CD4-positive, alpha-beta memory T cell (primary cell): Measurements from ENCODE around the gene LENG9. TPM values are rescaled to one million over a fixed set of nuclear protein-coding genes. Genes with fewer than 3 reads are reported as not detected.
A peak's percentile ranks its signal among the peaks of the same experiment; 100 is the strongest.

Source experiments
- CTCF ChIA-PET: fragments of 350-600 bp; sonication (Branson Sonifier 250); formaldehyde crosslinking; loops from one replicate; lab custom pipeline; 2021; ENCODE audit warnings: inconsistent platforms; ENCODE audit not compliant: partially characterized antibody; lab: Charles Lee
- POLR2A ChIA-PET: fragments of 350-600 bp; sonication (Branson Sonifier 250); formaldehyde crosslinking; loops from one replicate; lab custom pipeline; 2021; ENCODE audit not compliant: partially characterized antibody; lab: Charles Lee
- DNase-seq, 5 donors: peaks; one replicate each; pipeline versions ENCODE4 v3.0.0 to v3.0.0-alpha.2; 2020 to 2022; ENCODE audit warnings: mixed read lengths in 1 of 5
- H3K27ac ChIP-seq: one replicate; pipeline ENCODE4 v1.7.0; 2013; ENCODE audit warnings: low read depth, low read length
- H3K27me3 ChIP-seq: 2 replicates; pipeline ENCODE4 v1.7.0; 2013; ENCODE audit warnings: mild to moderate bottlenecking, low read length, moderate library complexity; ENCODE audit not compliant: insufficient read depth
- H3K36me3 ChIP-seq: 2 replicates; pipeline ENCODE4 v1.7.0; 2013; ENCODE audit warnings: mild to moderate bottlenecking, low read length, moderate library complexity; ENCODE audit not compliant: insufficient read depth
- H3K4me1 ChIP-seq: 2 replicates; pipeline ENCODE4 v1.7.0; 2013; ENCODE audit warnings: mild to moderate bottlenecking, low read length, moderate library complexity; ENCODE audit not compliant: insufficient read depth
- H3K4me3 ChIP-seq, 2 donors: one replicate each; pipeline ENCODE4 v1.7.0; 2013; ENCODE audit warnings: low read length in 2 of 2, mild to moderate bottlenecking in 1 of 2
- H3K9me3 ChIP-seq, 2 donors: one replicate each; pipeline ENCODE4 v1.7.0; 2013; ENCODE audit warnings: low read length in 2 of 2, control low read depth in 1 of 2; ENCODE audit not compliant: control insufficient read depth in 1 of 2
- H3K27ac Mint-ChIP-seq, 7 donors: one replicate each; pipeline ENCODE4 v1.8.0; 2020 to 2021; ENCODE audit warnings: mixed read lengths in 7 of 7, mild to moderate bottlenecking in 6 of 7, inconsistent platforms in 3 of 7, moderate library complexity in 3 of 7
- H3K27me3 Mint-ChIP-seq, 2 donors: one replicate each; pipeline ENCODE4 v1.8.0; 2020 to 2021; ENCODE audit warnings: mixed read lengths in 2 of 2
- H3K36me3 Mint-ChIP-seq, 2 donors: one replicate each; pipeline ENCODE4 v1.8.0; 2020 to 2021; ENCODE audit warnings: mixed read lengths in 2 of 2, inconsistent platforms in 1 of 2, mild to moderate bottlenecking in 1 of 2
- H3K4me1 Mint-ChIP-seq, 4 donors: one replicate each; pipeline ENCODE4 v1.8.0; 2020 to 2021; ENCODE audit warnings: mixed read lengths in 4 of 4, mild to moderate bottlenecking in 1 of 4
- H3K4me3 Mint-ChIP-seq, 8 donors: one replicate each; pipeline ENCODE4 v1.8.0; 2020 to 2021; ENCODE audit warnings: mixed read lengths in 8 of 8, mild to moderate bottlenecking in 7 of 8, moderate library complexity in 6 of 8, inconsistent platforms in 3 of 8
- H3K9me3 Mint-ChIP-seq, 8 donors: one replicate each; pipeline ENCODE4 v1.8.0; 2020 to 2021; ENCODE audit warnings: mixed read lengths in 8 of 8, mild to moderate bottlenecking in 5 of 8, inconsistent platforms in 3 of 8, moderate library complexity in 1 of 8
- intact Hi-C: fragments of 100-400 bp; cut with micrococcal nuclease; formaldehyde crosslinking; loops from one replicate; pipeline ENCODE4 v1.15.1; 2023
- polyA plus RNA-seq, 2 donors: library from polyadenylated mRNA; unstranded; fragments of 300-500 nt; fragmentation: Illumina TruSeq; gene quantifications; one replicate each; pipeline ENCODE4 v1.2.3, GENCODE V29; 2021
- total RNA-seq, 2 experiments: library from RNA; stranded (reverse); gene quantifications; one replicate each; pipeline ENCODE4 v1.2.3, GENCODE V29; 2021

LENG9 gene
- total and polyA plus RNA-seq, 4 experiments from 2014 or later = 0.59 to 7.3 (median 7.2) TPM; not detected in 1

- Histone ChIP-seq H3K9me3 (no peaks in the 10 kb centered on the region), H3K36me3 (peaks cover 94% of the 10 kb centered on the region), H3K27me3 (no peaks in the 10 kb centered on the region), H3K27ac (no peak overlapping the region), H3K4me1 (peaks cover 23% of the 10 kb centered on the region), H3K4me3 (no peak overlapping the region)
- ChIA-PET CTCF (no interaction called here), POLR2A (interaction anchor here (1.0 kb wide), 1 partner anchor 8 kb away, joined by 4 read pairs; the partner anchor contains the start of gene LENG9)
- H3K36me3 Mint-ChIP-seq = peaks cover 61 to 78% of the 10 kb centered on the region in 2 donors
- DNase-seq = no peak
- H3K9me3 Mint-ChIP-seq = peaks cover 0 to 3% (median 0%) of the 10 kb centered on the region in 8 donors
- peak overlapping the region in 1 of 7 donors; percentile 54 for H3K27ac Mint-ChIP-seq
- H3K4me3 Mint-ChIP-seq = no peak overlapping the region
- no peaks in the 10 kb centered on the region for H3K27me3 Mint-ChIP-seq
- intact Hi-C loops = no loop called here
- peaks cover 18 to 47% (median 26%) of the 10 kb centered on the region in 4 donors for H3K4me1 Mint-ChIP-seq
Observed at GRCh38 chr19:54455786-54456422, 7.7 kb downstream of the LENG9 start.

GRCh38 chr19:54454781-54455675, 8.6 kb downstream of the LENG9 start:
- H3K27ac Mint-ChIP-seq = peak overlapping the region in 2 of 7 donors; percentile 16 to 41
- H3K4me1 ChIP-seq = peaks cover 32% of the 10 kb centered on the region
- H3K36me3 Mint-ChIP-seq = peaks cover 62 to 84% of the 10 kb centered on the region in 2 donors
- no peaks in the 10 kb centered on the region for H3K27me3 ChIP-seq
- H3K4me3 ChIP-seq = no peak overlapping the region
- peaks cover 0 to 2% (median 0%) of the 10 kb centered on the region in 8 donors for H3K9me3 Mint-ChIP-seq
- no peaks in the 10 kb centered on the region for H3K9me3 ChIP-seq
- no peak overlapping the region for H3K27ac ChIP-seq
- H3K36me3 ChIP-seq = peaks cover 92% of the 10 kb centered on the region
- POLR2A ChIA-PET = interaction anchor here (1.0 to 2.4 kb wide), 3 partner anchors 7 to 1188 kb away, joined by 3 to 23 read pairs (median 4); partner anchors contain the start of gene LENG9
- intact Hi-C loops = no loop called here
- H3K4me3 Mint-ChIP-seq = peak overlapping the region in 2 of 8 donors; percentile 9 to 20
- H3K27me3 Mint-ChIP-seq = peaks cover 0 to under 1% of the 10 kb centered on the region in 2 donors
- peaks cover 22 to 55% (median 33%) of the 10 kb centered on the region in 4 donors for H3K4me1 Mint-ChIP-seq
- no peak for DNase-seq
- CTCF ChIA-PET = no interaction called here

GRCh38 chr19:54453921-54454780, 9.4 kb downstream of the LENG9 start:
- Mint-ChIP-seq H3K27ac (peak overlapping the region in 2 of 7 donors; percentile 16 to 57), H3K9me3 (peaks cover 0 to 3% (median 0%) of the 10 kb centered on the region in 8 donors), H3K27me3 (peaks cover 0 to 3% of the 10 kb centered on the region in 2 donors), H3K4me3 (peak overlapping the region in 1 of 8 donors; percentile 26), H3K36me3 (peaks cover 55 to 81% of the 10 kb centered on the region in 2 donors), H3K4me1 (peaks cover 23 to 51% (median 36%) of the 10 kb centered on the region in 4 donors)
- Histone ChIP-seq H3K4me1 (peaks cover 36% of the 10 kb centered on the region), H3K4me3 (no peak overlapping the region), H3K9me3 (no peaks in the 10 kb centered on the region), H3K27ac (no peak overlapping the region), H3K36me3 (peaks cover 83% of the 10 kb centered on the region), H3K27me3 (no peaks in the 10 kb centered on the region)
- ChIA-PET POLR2A (interaction anchor here (1.1 to 2.4 kb wide), 3 partner anchors 8 to 1188 kb away, joined by 3 to 23 read pairs (median 5); partner anchors contain the start of gene LENG9), CTCF (no interaction called here)
- no peak for DNase-seq
- intact Hi-C loops = no loop called here

GRCh38 chr19:54452626-54453025, 11.0 kb downstream of the LENG9 start:
- no peaks in the 10 kb centered on the region for H3K9me3 ChIP-seq
- DNase-seq = no peak
- ChIA-PET CTCF (interaction anchor here (0.7 kb wide), 1 partner anchor 125 kb away, joined by 3 read pairs; no protein-coding TSS in a partner anchor), POLR2A (interaction anchor here (1.9 to 2.4 kb wide), 2 partner anchors 10 to 64 kb away, joined by 5 to 23 read pairs; partner anchors contain the start of gene LENG9)
- H3K4me1 ChIP-seq = peaks cover 37% of the 10 kb centered on the region
- Mint-ChIP-seq H3K27me3 (peaks cover 0 to 3% of the 10 kb centered on the region in 2 donors), H3K9me3 (peaks cover 0 to 7% (median 0%) of the 10 kb centered on the region in 8 donors), H3K36me3 (peaks cover 41 to 79% of the 10 kb centered on the region in 2 donors), H3K4me3 (peak overlapping the region in 1 of 8 donors; percentile 61), H3K27ac (peak overlapping the region in 4 of 7 donors; percentile 22 to 96 (median 44)), H3K4me1 (peaks cover 21 to 53% (median 35%) of the 10 kb centered on the region in 4 donors)
- peaks cover 68% of the 10 kb centered on the region for H3K36me3 ChIP-seq
- intact Hi-C loops = no loop called here
- no peak overlapping the region for H3K27ac ChIP-seq
- no peak overlapping the region for H3K4me3 ChIP-seq
- H3K27me3 ChIP-seq = no peaks in the 10 kb centered on the region

- POLR2A ChIA-PET = interaction anchor here (1.9 kb wide), 1 partner anchor 63 kb away, joined by 5 read pairs; no protein-coding TSS in a partner anchor
- Mint-ChIP-seq H3K27ac (peak overlapping the region in 5 of 7 donors; percentile 42 to 99 (median 46)), H3K4me1 (peaks cover 24 to 59% (median 39%) of the 10 kb centered on the region in 4 donors)
Observed at GRCh38 chr19:54451997-54452396, 11.6 kb downstream of the LENG9 start.

DNA sequence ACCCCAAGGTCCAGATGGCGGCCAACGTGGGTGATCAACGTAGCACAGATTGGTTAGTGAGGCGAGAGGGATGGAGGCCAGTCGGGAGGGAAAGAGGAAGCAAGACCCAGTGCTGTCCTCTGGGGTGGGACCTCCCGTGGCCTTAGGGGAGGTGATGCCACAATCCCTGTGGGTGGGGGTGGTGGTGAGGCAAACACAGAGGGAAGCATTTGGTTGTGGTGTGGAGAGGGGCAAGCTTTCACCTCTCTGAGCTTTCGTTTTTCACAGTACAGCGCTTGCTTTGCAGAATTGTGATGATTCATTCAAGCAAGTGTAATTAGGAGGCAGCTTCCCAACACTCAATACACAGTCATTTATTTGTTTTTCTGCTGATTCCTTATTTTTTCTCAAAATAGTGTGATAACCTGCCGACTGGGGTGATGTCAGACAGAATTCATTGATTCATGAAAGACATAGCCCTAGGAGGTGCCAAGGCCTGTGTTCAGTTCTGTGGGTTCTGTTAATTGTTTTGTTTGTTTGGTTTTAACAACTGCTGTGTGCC, 12.2 kb downstream of the LENG9 start:
- H3K4me1 ChIP-seq = peaks cover 46% of the 10 kb centered on the region
- Mint-ChIP-seq H3K9me3 (peaks cover 0 to 7% (median 0%) of the 10 kb centered on the region in 8 donors), H3K4me3 (peak overlapping the region in 6 of 8 donors; percentile 60 to 100 (median 96)), H3K27me3 (peaks cover 0 to 3% of the 10 kb centered on the region in 2 donors), H3K27ac (peak overlapping the region; percentile 36 to 100 (median 96)), H3K4me1 (peaks cover 25 to 64% (median 41%) of the 10 kb centered on the region in 4 donors), H3K36me3 (peaks cover 41 to 77% of the 10 kb centered on the region in 2 donors)
- no peaks in the 10 kb centered on the region for H3K9me3 ChIP-seq
- H3K27me3 ChIP-seq = no peaks in the 10 kb centered on the region
- POLR2A ChIA-PET = interaction anchor here (0.6 to 6.4 kb wide), 2 partner anchors 11 to 262 kb away, joined by 3 to 142 read pairs; partner anchors contain the start of genes LENG9 and MBOAT7
- peaks cover 56% of the 10 kb centered on the region for H3K36me3 ChIP-seq
- DNase-seq = no peak
- no peak overlapping the region for H3K4me3 ChIP-seq
- H3K27ac ChIP-seq = peak overlapping the region; percentile 93
- intact Hi-C loops = no loop called here
- CTCF ChIA-PET = no interaction called here

More at GRCh38 chr19:54451997-54452396, 11.6 kb downstream of the LENG9 start:
- Histone ChIP-seq H3K27ac (no peak overlapping the region), H3K4me3 (no peak overlapping the region), H3K4me1 (peaks cover 43% of the 10 kb centered on the region), H3K36me3 (peaks cover 62% of the 10 kb centered on the region), H3K27me3 (no peaks in the 10 kb centered on the region), H3K9me3 (no peaks in the 10 kb centered on the region)
- intact Hi-C loops = no loop called here
- H3K27me3 Mint-ChIP-seq = peaks cover 0 to 3% of the 10 kb centered on the region in 2 donors
- CTCF ChIA-PET = no interaction called here
- H3K4me3 Mint-ChIP-seq = peak overlapping the region in 2 of 8 donors; percentile 28 to 94
- H3K36me3 Mint-ChIP-seq = peaks cover 41 to 78% of the 10 kb centered on the region in 2 donors
- H3K9me3 Mint-ChIP-seq = peaks cover 0 to 7% (median 0%) of the 10 kb centered on the region in 8 donors
- DNase-seq = no peak
